GM18909 (cell line): Measurements from ENCODE around the gene PHACTR1.
"Not testable (repeated sequence)": the region's sequence is repeated elsewhere in the genome, so short reads cannot be mapped to it uniquely, and the experiment has no call there.

Experiments used
- ATAC-seq: cut with Tn5 transposase; IDR thresholded peaks from one replicate; pipeline ENCODE4 v1.9.1; 2021; ENCODE audit warnings: mild to moderate bottlenecking; ENCODE audit not compliant: unreplicated experiment, poor library complexity

The PHACTR1 gene

GRCh38 chr6:12941422-12941821 lies 224.9 kb downstream of the PHACTR1 start:
- no peak for ATAC-seq

GRCh38 chr6:12943549-12943948 lies 227.0 kb downstream of the PHACTR1 start:
- ATAC-seq: no peak

DNA sequence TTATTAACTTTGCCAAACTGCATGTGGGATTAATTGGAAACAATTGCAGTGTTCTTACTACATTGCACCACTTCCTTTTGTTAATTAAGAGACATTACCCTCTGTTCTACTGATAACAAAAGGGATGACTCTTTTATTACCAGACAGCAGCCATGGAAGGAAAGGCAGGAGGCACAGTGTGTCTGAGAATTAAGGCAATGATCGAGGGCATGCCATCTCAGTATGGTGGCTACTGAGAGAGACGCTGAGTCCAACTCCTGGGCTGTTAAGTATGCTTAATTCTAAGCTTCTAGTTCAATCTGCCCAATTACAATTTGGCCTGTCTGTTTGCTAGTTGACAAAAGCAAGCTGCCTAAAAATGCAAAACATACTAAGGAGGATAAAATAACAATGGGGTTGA lies 227.4 kb downstream of the PHACTR1 start:
- ATAC-seq: no peak

- ATAC-seq: not testable (repeated sequence)
These were observed 228.0 kb downstream of the PHACTR1 start for GRCh38 chr6:12944528-12944927.

GRCh38 chr6:12947151-12947871 lies 230.7 kb downstream of the PHACTR1 start:
- no peak for ATAC-seq

DNA sequence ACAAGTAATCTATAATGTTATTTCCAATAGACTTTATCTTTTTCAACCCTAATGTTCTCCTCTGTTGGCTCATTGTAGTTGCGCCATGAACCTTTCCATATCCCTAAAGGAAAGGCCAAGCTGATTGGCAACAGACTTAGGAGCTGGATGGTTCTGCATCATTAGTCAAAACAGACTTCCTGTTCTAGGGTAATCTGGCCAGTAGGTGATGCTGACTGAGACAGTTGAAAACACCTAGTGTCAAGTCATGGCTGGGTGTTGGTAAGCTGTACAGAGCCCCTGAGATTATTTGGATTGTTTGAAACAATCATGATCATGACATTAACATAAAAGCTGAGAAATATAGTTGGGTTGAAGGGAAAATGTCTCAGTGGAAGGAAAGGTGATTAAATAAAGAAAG lies 231.4 kb downstream of the PHACTR1 start:
- no peak for ATAC-seq

DNA sequence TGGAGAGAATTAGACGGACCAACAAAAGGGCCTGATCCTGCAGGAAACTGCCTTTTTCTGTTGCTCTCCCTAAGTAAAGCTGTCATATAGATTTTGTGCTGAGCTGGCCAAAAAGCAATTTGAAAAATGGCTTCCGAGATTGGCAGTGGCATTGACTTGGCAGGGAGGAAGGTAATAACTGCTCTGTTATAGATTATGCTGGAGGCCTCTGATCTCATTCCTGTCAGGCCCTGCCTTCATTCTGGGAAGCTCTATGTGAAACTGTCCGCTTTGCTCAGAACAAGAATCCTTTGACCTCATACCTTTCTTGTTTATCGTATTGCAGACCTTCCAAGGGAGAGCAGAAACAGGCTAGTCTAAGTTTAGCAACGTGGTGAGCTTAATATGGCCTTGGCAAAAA lies 234.4 kb downstream of the PHACTR1 start:
- no peak for ATAC-seq

DNA sequence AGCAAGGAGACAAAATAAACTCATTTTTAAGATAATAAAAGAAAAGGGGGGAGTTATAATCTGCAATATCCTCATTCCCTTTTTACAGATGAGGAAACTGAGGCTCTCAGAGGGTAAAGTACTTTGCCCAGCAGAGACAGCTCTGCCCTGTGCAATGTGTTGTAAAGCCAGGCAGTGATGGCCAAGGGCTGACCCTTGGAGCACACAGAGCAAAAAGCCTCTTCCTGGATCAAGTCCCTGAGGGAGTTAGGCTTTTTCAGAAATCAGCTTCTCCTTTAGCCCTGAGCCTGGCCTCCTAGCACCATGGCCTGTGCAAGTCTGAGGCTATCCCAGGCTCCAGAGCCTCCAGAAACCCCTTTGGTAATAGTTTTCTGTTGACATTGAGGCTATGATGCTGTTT lies 234.8 kb downstream of the PHACTR1 start:
- no peak for ATAC-seq

DNA sequence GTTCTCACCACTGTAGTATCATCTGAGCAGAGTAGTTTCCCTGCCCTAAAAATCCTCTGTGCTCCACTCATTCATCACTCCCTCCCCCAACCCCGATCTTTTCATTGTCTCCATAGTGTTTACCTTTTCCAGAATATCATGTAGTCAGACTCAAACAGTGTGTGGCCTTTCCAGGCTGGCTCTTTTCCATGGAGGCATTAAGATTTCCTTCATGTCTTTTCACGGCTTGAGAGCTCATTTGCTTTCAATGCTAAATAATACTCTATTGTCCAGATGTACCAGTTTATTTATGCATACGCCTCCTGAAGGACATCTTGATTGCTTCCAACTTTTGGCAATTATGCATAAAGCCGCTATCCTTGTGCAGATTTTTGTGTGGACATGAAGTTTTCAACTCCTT lies 235.8 kb downstream of the PHACTR1 start:
- no peak for ATAC-seq

DNA sequence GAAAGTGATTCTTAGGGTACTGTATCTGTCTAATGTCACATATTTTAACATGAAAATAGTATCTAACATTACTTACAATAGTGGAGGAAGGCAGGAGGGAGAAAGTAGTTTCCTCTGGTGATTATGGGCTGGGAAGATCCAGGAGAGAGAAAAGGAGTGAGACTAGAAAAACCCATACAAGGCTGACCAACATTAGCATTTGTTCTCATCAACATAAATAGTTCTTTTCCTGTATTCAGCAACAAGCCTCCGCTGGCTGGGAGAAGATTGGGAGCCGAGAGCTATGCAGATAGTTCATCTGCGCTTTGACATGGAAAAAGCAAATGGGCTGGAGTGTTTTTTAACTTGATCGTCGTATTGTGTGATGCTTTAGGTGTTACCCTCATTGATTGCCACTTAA lies 239.4 kb downstream of the PHACTR1 start:
- ATAC-seq: no peak

GRCh38 chr6:12956991-12957320 lies 240.4 kb downstream of the PHACTR1 start:
- ATAC-seq: no peak

- no peak for ATAC-seq
These were observed 240.9 kb downstream of the PHACTR1 start for GRCh38 chr6:12957321-12958051.

GRCh38 chr6:12958052-12958706 lies 241.6 kb downstream of the PHACTR1 start:
- no peak for ATAC-seq

GRCh38 chr6:12961761-12962160 lies 245.2 kb downstream of the PHACTR1 start:
- ATAC-seq: no peak

GRCh38 chr6:12962529-12962928 lies 246.0 kb downstream of the PHACTR1 start:
- no peak for ATAC-seq

GRCh38 chr6:12962987-12963386 lies 246.4 kb downstream of the PHACTR1 start:
- no peak for ATAC-seq

GRCh38 chr6:12963567-12963966 lies 247.0 kb downstream of the PHACTR1 start:
- no peak for ATAC-seq

GRCh38 chr6:12967686-12968085 lies 251.1 kb downstream of the PHACTR1 start:
- ATAC-seq: no peak

DNA sequence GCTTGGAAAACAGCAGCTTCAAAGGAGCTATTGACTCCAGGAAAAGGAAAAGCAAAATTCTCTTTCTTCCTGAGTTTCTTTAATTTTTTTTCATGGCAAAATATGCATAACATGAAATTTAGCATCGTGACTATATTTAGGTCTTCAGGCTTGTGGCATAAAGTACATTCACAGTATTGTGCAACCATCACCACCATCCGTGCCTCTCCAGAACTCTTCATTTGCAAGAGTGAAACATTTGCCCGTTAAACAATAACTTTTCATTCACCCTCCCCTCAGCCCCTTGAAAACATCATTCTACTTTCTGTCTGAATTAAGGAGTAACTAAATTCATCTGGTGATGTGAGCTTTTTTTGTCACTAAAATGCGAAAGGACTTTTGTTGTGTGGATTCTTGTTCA lies 251.7 kb downstream of the PHACTR1 start:
- no peak for ATAC-seq

DNA sequence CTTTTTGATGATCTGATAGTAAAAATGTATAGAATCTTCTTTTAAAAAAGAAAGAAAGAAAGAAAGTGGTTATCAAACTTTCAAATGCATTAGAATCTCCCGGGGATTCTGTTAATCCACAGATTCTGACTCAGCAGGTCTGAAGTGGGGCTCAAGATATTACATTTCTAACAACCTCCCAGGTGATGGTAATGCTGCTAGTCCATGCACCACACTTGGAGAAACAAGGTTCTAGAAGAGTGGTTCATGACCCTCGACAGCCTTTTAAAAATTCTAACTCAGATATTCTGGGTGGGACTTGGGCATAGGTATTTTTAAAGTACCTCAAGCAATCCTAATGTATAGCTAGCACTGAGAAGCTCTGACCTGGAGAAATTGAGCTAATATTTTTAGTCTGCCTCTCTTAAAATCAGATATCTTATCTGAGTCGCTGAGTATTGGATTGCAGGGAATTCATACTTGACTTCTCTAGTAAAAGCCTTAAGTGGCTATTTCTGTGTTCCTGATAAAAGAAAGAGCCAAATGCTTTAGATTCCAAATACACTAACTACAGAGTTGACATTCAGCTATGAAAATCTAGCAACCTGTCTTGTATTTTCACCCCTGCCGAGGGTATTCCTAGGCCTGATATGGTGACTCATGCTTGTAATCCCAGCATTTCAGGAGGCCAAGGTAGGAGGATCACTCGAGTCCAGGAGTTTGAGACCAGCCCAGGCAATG lies 252.4 kb downstream of the PHACTR1 start:
- ATAC-seq: no peak

- no peak for ATAC-seq
These were observed 253.4 kb downstream of the PHACTR1 start for GRCh38 chr6:12969966-12970365.
